Karpas-422 (cell line): ENCODE data around the gene ASXL3. TPM values are rescaled to one million over a fixed set of nuclear protein-coding genes. Genes with fewer than 3 reads are reported as not detected.

Source experiments
- DNase-seq: peaks from one replicate; pipeline ENCODE4 v3.0.0-alpha.2; 2015
- H2AFZ ChIP-seq: fragments of 200-600 bp; sonication (generic); 2 replicates; pipeline ENCODE4 v1.6.1; 2014; ENCODE audit warnings: antibody characterized with exemption, low read length, mixed read lengths
- H3K27ac ChIP-seq: fragments of 200-600 bp; sonication (generic); 2 replicates; pipeline ENCODE4 v1.5.1; 2014; ENCODE audit warnings: mild to moderate bottlenecking, low read length, moderate library complexity
- H3K27me3 ChIP-seq: fragments of 200-600 bp; sonication (generic); 2 replicates; pipeline ENCODE4 v1.6.1; 2014; ENCODE audit warnings: low read length, mixed read lengths
- H3K36me3 ChIP-seq: fragments of 200-600 bp; sonication (generic); 2 replicates; pipeline ENCODE4 v1.6.1; 2014; ENCODE audit warnings: low read length, mixed read lengths; ENCODE audit not compliant: insufficient read depth
- H3K4me1 ChIP-seq: fragments of 200-600 bp; sonication (generic); 2 replicates; pipeline ENCODE4 v1.6.1; 2014; ENCODE audit warnings: mild to moderate bottlenecking, low read length, mixed read lengths
- H3K4me2 ChIP-seq: fragments of 200-600 bp; sonication (generic); 2 replicates; pipeline ENCODE4 v1.6.1; 2014; ENCODE audit warnings: low read length, low read depth, mild to moderate bottlenecking; ENCODE audit not compliant: poor library complexity, severe bottlenecking
- H3K4me3 ChIP-seq: fragments of 200-600 bp; sonication (generic); 2 replicates; pipeline ENCODE4 v1.5.1; 2014; ENCODE audit warnings: mild to moderate bottlenecking, antibody characterized with exemption, low read length, mixed read lengths
- H3K79me2 ChIP-seq: fragments of 200-600 bp; sonication (generic); 2 replicates; pipeline ENCODE4 v1.6.1; 2014; ENCODE audit warnings: mild to moderate bottlenecking, low read length, mixed read lengths
- H3K9ac ChIP-seq: fragments of 200-600 bp; sonication (generic); 2 replicates; pipeline ENCODE4 v1.6.0; 2014; ENCODE audit warnings: low read length
- H3K9me2 ChIP-seq: fragments of 200-600 bp; sonication (generic), shearing (Covaris generic); replicated peaks from 2 replicates; pipeline ENCODE4 v1.6.0; 2014; ENCODE audit warnings: mild to moderate bottlenecking, low read length, moderate library complexity; ENCODE audit not compliant: insufficient read depth
- H3K9me3 ChIP-seq: fragments of 300-700, 200-600 bp; sonication (generic); 2 replicates; pipeline ENCODE4 v1.6.1; 2014; ENCODE audit warnings: low read length, mixed read lengths
- H4K20me1 ChIP-seq: fragments of 200-600 bp; sonication (generic); 2 replicates; pipeline ENCODE4 v1.6.1; 2014; ENCODE audit warnings: mild to moderate bottlenecking, antibody characterized with exemption, low read length, low read depth; ENCODE audit not compliant: insufficient read depth
- total RNA-seq: library from RNA; depleted of rRNA; stranded (reverse); fragments of >200 nt; shearing (Covaris generic); gene quantifications from 2 replicates; pipeline ENCODE4 v1.2.3, GENCODE V29; 2014; ENCODE audit warnings: low replicate concordance

Gene ASXL3
- total RNA-seq, 1 experiment from 2014 or later, result not detected

DNA sequence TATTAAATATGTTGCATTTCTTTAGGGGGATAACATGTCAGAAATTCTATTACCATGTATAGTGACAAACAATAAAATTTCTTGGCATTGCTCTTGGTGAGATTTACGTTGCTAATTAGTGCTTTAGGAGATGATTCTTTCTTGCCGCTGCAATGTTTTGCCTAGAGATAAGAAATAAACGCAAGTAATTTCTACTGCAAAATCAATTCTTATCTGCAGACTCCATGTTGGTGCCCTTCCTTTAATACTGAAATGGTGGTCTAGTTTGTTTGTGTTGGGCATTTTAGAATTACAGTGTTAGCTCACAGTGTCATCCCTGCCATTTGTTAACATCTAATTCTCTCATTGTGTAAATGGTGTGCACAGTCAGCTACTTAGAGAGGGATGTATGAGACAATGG is 34.6 kb downstream of the ASXL3 start:
- H3K9me3 ChIP-seq, result no peaks in the 10 kb centered on the region
- H3K36me3 ChIP-seq, result no peaks in the 10 kb centered on the region

DNA sequence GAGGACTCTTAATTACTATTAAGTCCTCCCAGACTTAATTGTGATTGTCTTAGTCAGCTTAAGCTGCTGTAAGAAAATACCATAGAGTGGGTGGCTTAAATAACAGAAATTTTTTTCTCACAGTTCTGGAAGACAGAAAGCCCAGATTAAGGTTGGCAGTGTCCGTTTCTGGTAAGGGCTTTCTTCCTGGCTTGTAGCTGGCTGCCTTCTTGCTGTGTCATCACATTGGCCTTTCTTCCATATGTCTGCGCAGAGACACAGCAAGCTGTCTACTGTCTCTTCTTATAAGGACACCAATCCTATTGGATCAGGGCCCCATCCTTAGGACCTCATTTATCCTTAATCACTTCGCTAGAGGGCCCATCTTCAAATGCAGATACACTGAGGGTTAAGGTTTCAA is 38.5 kb downstream of the ASXL3 start:
- Histone ChIP-seq H3K27me3 (no peaks in the 10 kb centered on the region), H2AFZ (no peak overlapping the region), H3K9me3 (no peaks in the 10 kb centered on the region), H3K27ac (no peak overlapping the region), H4K20me1 (no peaks in the 10 kb centered on the region), H3K9ac (no peak overlapping the region), H3K4me2 (no peak overlapping the region), H3K4me1 (no peaks in the 10 kb centered on the region), H3K36me3 (no peaks in the 10 kb centered on the region), H3K4me3 (no peak overlapping the region), H3K9me2 (no peaks in the 10 kb centered on the region), H3K79me2 (no peaks in the 10 kb centered on the region)
- no peak for DNase-seq

More for the DNA sequence above, 34.6 kb downstream of the ASXL3 start:
- H3K4me3 ChIP-seq, result no peak overlapping the region
- H3K79me2 ChIP-seq, result no peaks in the 10 kb centered on the region
- H3K9ac ChIP-seq, result no peak overlapping the region
- no peak overlapping the region for H2AFZ ChIP-seq
- no peaks in the 10 kb centered on the region for H3K4me1 ChIP-seq
- no peaks in the 10 kb centered on the region for H3K27me3 ChIP-seq
- H4K20me1 ChIP-seq, result no peaks in the 10 kb centered on the region
- no peak overlapping the region for H3K4me2 ChIP-seq
- H3K9me2 ChIP-seq, result no peaks in the 10 kb centered on the region
- DNase-seq, result no peak
- H3K27ac ChIP-seq, result no peak overlapping the region

DNA sequence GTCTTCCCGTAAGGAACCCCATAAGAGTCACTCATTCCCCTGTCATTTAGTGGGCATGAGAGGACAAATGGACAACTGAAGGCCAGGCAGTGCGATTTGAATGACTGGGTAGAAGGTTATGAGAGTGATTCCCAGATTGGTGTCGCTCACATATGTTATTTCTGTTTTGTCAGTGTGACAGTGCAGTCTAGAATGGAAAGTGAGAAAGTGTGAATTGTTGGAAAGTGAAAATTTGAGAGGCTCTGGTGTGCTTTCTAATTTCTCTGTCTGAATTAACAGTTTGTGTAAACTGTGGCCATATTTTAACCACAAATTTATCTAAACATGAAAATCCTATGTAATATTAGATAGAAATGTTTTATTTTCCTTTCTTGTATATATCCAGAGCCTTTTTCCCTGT is 49.1 kb downstream of the ASXL3 start:
- no peak for DNase-seq

DNA sequence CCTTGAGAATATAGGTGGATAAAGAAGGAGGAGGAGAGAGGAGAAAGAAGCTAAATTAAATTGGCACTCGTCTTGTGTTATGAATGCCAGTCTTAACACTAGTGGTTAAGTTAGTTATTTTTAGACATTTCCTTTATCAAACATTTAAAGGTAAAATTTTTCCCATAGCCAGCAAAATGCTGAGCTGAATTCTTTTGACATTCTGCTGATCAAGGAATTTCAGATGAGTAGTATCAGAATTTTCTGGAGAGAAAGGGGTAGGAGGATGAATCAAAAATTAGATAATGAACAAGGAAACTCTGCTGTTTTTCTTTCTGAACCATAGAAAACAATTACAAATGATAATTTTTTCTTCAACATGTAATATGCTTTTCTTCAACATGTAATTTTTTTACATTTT is 52.5 kb downstream of the ASXL3 start:
- H3K9ac ChIP-seq, result no peak overlapping the region
- no peak overlapping the region for H3K4me3 ChIP-seq
- no peaks in the 10 kb centered on the region for H3K36me3 ChIP-seq
- no peak overlapping the region for H2AFZ ChIP-seq
- no peaks in the 10 kb centered on the region for H3K4me1 ChIP-seq
- no peaks in the 10 kb centered on the region for H3K27me3 ChIP-seq
- no peaks in the 10 kb centered on the region for H3K9me2 ChIP-seq
- no peak overlapping the region for H3K4me2 ChIP-seq
- H3K79me2 ChIP-seq, result no peaks in the 10 kb centered on the region
- no peaks in the 10 kb centered on the region for H4K20me1 ChIP-seq
- DNase-seq, result no peak
- H3K9me3 ChIP-seq, result no peaks in the 10 kb centered on the region
- no peak overlapping the region for H3K27ac ChIP-seq

More for the DNA sequence above, 49.1 kb downstream of the ASXL3 start:
- no peak overlapping the region for H2AFZ ChIP-seq
- H3K9ac ChIP-seq, result no peak overlapping the region
- no peak overlapping the region for H3K27ac ChIP-seq
- H3K9me3 ChIP-seq, result no peaks in the 10 kb centered on the region
- H3K79me2 ChIP-seq, result no peaks in the 10 kb centered on the region
- H3K4me3 ChIP-seq, result no peak overlapping the region
- H3K4me2 ChIP-seq, result no peak overlapping the region
- no peaks in the 10 kb centered on the region for H4K20me1 ChIP-seq
- H3K4me1 ChIP-seq, result no peaks in the 10 kb centered on the region
- H3K9me2 ChIP-seq, result no peaks in the 10 kb centered on the region
- H3K27me3 ChIP-seq, result no peaks in the 10 kb centered on the region
- H3K36me3 ChIP-seq, result no peaks in the 10 kb centered on the region

DNA sequence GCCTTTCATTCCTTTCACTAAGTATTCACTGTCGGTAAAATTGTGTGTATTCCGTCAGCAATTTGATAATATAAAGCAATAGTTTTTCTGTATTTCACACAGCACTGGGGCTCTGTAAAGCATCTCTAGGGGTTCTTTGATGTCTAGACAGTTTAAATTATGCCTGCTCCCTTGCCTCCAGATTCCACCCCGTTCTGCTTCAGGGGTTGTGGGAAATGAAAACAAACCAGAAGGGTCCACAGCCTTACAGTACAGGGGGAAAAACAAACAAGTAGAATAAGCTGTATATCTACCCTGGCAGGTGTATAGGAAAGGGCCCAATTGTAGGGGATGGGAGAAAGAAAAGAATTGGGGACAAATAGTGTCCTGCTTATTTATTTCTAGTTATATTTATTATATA is 63.1 kb downstream of the ASXL3 start:
- no peaks in the 10 kb centered on the region for H3K79me2 ChIP-seq
- H4K20me1 ChIP-seq, result no peaks in the 10 kb centered on the region
- no peaks in the 10 kb centered on the region for H3K36me3 ChIP-seq
- H3K27ac ChIP-seq, result no peak overlapping the region
- no peaks in the 10 kb centered on the region for H3K9me2 ChIP-seq
- H2AFZ ChIP-seq, result no peak overlapping the region
- no peaks in the 10 kb centered on the region for H3K9me3 ChIP-seq
- no peak overlapping the region for H3K4me3 ChIP-seq
- H3K4me2 ChIP-seq, result no peak overlapping the region
- H3K27me3 ChIP-seq, result peaks cover 3% of the 10 kb centered on the region; the same call in 1 of the 2 replicates
- no peak for DNase-seq
- H3K9ac ChIP-seq, result no peak overlapping the region
- no peaks in the 10 kb centered on the region for H3K4me1 ChIP-seq

DNA sequence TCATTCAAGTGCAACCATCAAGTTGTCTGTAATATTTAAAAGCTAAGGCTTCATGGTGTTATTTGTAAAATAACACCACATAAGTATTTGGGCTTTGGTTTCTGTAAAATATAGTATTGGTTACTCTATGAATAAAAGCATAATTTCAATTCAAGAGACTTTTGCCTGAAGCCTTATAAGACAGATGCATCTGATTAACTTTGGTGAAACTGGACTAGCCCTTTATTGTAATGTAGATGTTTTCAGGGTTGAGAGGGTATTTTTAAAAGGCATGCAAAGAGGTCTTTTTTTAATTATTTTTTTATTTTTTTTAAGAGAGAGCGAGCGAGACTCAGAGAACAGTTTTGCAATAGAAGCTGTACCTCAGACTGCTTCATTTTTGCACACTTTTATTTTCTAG is 66.5 kb downstream of the ASXL3 start:
- H3K27me3 ChIP-seq, result peaks cover 3% of the 10 kb centered on the region; the same call in 1 of the 2 replicates
- no peak overlapping the region for H3K4me2 ChIP-seq
- H3K4me1 ChIP-seq, result no peaks in the 10 kb centered on the region
- no peaks in the 10 kb centered on the region for H3K36me3 ChIP-seq
- H3K9me2 ChIP-seq, result no peaks in the 10 kb centered on the region
- H3K9me3 ChIP-seq, result no peaks in the 10 kb centered on the region
- H3K79me2 ChIP-seq, result no peaks in the 10 kb centered on the region
- no peak overlapping the region for H3K9ac ChIP-seq
- H4K20me1 ChIP-seq, result no peaks in the 10 kb centered on the region
- DNase-seq, result no peak
- no peak overlapping the region for H2AFZ ChIP-seq
- H3K4me3 ChIP-seq, result no peak overlapping the region
- no peak overlapping the region for H3K27ac ChIP-seq

DNA sequence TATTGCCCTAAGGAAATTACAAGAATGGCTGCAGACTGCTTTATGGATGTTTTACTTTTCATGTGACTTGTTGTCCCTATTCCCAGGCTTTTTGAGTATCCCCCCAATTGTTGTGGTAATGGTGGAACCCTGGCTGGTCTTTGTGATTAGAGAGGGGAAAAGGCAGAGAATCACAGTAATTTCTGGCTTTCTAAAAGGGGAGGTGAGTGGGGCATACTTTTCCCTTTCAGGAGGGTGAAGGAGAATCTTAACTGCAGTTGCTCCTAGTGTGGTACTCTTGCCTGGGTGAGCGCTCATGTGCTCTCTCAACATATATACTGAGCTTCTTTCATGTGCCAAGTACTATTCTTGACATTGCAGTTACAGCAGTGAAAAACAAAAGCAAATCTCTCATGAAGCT is 69.3 kb downstream of the ASXL3 start:
- no peak overlapping the region for H2AFZ ChIP-seq
- no peaks in the 10 kb centered on the region for H3K79me2 ChIP-seq
- H3K9me3 ChIP-seq, result no peaks in the 10 kb centered on the region
- no peaks in the 10 kb centered on the region for H3K4me1 ChIP-seq
- no peak overlapping the region for H3K4me3 ChIP-seq
- H3K27me3 ChIP-seq, result peaks cover under 1% of the 10 kb centered on the region; the same call in 1 of the 2 replicates
- DNase-seq, result no peak
- H3K36me3 ChIP-seq, result no peaks in the 10 kb centered on the region
- no peaks in the 10 kb centered on the region for H4K20me1 ChIP-seq
- no peak overlapping the region for H3K9ac ChIP-seq
- no peak overlapping the region for H3K27ac ChIP-seq
- H3K9me2 ChIP-seq, result no peaks in the 10 kb centered on the region
- H3K4me2 ChIP-seq, result no peak overlapping the region

DNA sequence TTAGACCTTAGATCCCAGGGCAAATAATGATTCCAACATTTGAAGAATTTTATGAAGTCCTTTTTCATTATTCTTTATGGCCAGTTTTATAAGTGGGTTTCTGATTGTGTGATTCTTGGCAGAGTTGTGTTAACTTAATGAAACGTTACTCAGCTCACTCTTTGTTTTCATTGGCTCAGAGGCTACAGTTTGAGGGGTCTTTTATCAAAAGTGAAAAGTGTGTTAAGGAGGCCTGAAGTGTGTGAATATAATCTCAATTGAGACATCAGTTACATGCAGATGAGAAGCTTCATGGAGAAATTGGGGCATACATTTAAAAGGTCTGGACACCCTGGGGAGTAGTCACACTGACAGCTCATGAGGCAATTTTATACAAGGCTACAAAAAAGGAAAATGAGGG is 74.6 kb downstream of the ASXL3 start:
- DNase-seq, result no peak
- no peaks in the 10 kb centered on the region for H3K27me3 ChIP-seq
- H3K4me2 ChIP-seq, result no peak overlapping the region
- no peaks in the 10 kb centered on the region for H3K79me2 ChIP-seq
- no peak overlapping the region for H3K9ac ChIP-seq
- no peaks in the 10 kb centered on the region for H3K36me3 ChIP-seq
- no peaks in the 10 kb centered on the region for H3K4me1 ChIP-seq
- H2AFZ ChIP-seq, result no peak overlapping the region
- H3K9me2 ChIP-seq, result no peaks in the 10 kb centered on the region
- H3K4me3 ChIP-seq, result no peak overlapping the region
- no peaks in the 10 kb centered on the region for H4K20me1 ChIP-seq
- H3K27ac ChIP-seq, result no peak overlapping the region
- H3K9me3 ChIP-seq, result no peaks in the 10 kb centered on the region

DNA sequence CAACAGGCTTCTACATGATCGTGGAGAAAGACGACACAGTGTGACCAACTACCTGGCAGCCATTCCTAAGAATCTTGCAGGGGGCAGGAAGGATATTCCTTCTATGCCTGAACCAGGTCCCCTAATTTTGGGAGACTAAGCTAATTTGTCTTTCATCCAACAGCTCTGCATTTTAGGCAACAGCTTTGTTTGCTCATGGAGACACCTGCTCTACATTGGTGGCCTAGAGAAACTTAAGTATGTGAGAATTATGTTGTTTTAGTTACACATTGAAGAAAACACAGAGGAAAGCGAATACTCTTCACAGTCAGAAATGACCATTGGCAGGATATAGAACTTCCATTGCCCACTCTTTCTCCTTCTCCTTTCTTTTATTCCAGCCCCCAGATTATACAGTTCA is 75.2 kb downstream of the ASXL3 start:
- Histone ChIP-seq H3K27me3 (no peaks in the 10 kb centered on the region), H4K20me1 (no peaks in the 10 kb centered on the region), H3K27ac (no peak overlapping the region), H3K4me2 (no peak overlapping the region), H3K9me3 (no peaks in the 10 kb centered on the region), H3K4me3 (no peak overlapping the region), H3K9me2 (no peaks in the 10 kb centered on the region), H3K79me2 (no peaks in the 10 kb centered on the region), H3K9ac (no peak overlapping the region), H3K4me1 (no peaks in the 10 kb centered on the region), H3K36me3 (no peaks in the 10 kb centered on the region), H2AFZ (no peak overlapping the region)
- DNase-seq, result no peak
